GM18951 (cell line): ENCODE measurements around the gene HSPB9.

Source experiments
- POLR2A ChIP-seq: IDR thresholded peaks from 4 replicates; pipeline ENCODE4 v1.6.1; 2011; ENCODE audit warnings: mild to moderate bottlenecking; ENCODE audit not compliant: insufficient read length, insufficient read depth; ENCODE audit errors: extremely low read depth
- in situ Hi-C: fragments of 300-500 bp; cut with MboI; formaldehyde crosslinking; loops from one replicate; pipeline ENCODE4 v1.12.0; 2022; ENCODE audit warnings: low sequenced_read_pairs, mixed read lengths, inconsistent platforms; ENCODE audit not compliant: unreplicated experiment

The HSPB9 gene

GRCh38 chr17:42090964-42091790 is 31.4 kb upstream of the HSPB9 start:
- no peak for TF ChIP-seq POLR2A
- in situ Hi-C loops: no loop called here

DNA sequence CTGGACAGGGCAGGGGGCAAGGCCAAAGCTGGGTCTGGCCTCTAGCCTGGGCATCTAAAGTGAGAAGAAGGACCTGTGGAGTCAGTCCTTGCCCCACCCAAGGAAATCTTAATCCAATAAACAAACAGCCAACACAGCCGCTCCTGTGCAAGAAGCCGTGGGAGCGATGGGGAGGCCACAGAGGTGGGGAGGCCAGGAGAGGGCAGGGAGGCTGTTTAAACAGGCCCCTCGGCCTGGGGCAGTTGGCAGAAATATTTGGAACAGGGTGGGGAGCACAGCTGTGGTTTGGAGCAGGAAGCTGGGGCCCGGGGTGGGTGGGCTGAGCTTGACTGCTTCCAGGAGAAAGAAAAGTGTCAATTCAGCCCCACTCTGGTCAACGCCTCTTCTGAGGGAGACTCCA is 29.7 kb upstream of the HSPB9 start:
- in situ Hi-C loops: no loop called here
- no peak for TF ChIP-seq POLR2A

GRCh38 chr17:42094375-42095069 is 28.1 kb upstream of the HSPB9 start:
- in situ Hi-C loops: no loop called here
- TF ChIP-seq POLR2A: no peak

DNA sequence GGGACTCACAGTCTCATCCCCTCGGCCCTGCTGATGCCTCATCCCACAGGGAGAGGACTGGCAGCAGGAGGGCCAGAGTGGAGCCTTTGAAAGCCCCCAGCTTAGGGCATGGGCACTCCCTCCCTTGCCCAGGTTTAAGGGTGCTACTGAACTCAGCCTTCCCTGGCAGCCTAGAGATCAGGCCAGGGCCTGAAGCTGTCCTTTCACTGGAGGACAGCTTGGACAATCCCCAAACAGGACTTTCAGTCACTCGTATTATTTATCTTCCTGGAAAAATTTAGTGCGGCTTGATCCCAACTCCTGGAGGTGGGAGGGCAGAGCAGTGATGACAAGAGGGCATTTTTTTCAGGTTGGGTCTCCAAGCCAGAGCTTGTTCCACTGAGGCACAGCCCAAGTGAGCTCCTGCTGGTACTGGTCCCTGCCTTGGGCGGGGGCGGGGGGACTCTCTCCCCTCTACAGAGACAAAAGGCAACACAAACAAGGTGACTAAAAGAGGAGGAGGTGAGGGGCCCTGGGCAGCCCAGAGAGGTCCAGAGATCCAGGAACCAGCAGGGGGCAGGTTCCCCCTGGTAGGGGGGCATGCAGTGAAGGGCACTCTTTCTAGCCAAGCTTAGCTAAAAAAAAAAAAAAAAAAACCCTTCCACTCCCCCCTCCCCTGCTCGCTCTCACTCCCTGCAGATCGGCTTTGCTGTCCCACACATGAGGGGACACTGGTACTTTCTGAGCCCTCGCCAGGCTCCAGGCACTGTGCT is 26.1 kb upstream of the HSPB9 start:
- TF ChIP-seq POLR2A: no peak
- in situ Hi-C loops: no loop called here

- in situ Hi-C loops: no loop called here
- no peak for TF ChIP-seq POLR2A
Observed at GRCh38 chr17:42097691-42098631, 24.6 kb upstream of the HSPB9 start, which contains the start of gene ZNF385C. TSS of gene ZNF385C (minus strand) at chr17:42098473. CDS start at chr17:42063056, 35,417 bp downstream.

DNA sequence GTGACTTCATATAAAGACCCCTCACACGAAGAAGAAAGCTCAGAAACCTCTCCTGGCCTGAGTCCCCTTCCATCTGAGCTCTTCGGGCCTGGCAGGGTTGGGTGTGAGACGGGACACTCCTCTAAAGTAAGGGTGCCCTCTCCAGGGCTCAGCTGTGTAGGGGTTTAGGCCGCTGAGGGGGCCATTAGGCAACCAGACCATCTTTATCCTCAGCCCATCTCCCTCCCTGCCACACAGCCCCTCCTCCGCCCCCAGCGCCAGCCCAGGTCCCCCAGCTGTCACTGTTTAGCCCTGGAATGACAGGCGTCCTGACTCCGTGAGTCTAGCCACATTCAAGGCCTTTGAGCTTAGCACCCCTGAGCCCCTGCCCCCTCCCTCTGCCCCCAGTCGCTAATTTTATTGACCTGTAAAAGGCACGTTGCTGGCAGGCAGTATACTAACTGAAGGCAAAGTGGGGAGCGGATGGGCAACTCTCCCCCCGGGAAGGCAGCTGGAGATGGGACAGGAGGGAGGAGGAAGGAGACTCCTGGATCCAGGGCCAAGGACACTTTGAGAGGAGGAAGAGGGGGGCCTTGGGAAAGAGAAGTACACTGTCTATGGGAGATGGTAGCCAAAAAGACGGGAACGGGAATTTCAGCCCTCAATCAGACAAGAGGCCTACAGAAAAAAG is 23.7 kb upstream of the HSPB9 start:
- in situ Hi-C loops: no loop called here
- TF ChIP-seq POLR2A: no peak

- no peak for TF ChIP-seq POLR2A
- in situ Hi-C loops: no loop called here
Observed at GRCh38 chr17:42101513-42102292, 20.9 kb upstream of the HSPB9 start.

DNA sequence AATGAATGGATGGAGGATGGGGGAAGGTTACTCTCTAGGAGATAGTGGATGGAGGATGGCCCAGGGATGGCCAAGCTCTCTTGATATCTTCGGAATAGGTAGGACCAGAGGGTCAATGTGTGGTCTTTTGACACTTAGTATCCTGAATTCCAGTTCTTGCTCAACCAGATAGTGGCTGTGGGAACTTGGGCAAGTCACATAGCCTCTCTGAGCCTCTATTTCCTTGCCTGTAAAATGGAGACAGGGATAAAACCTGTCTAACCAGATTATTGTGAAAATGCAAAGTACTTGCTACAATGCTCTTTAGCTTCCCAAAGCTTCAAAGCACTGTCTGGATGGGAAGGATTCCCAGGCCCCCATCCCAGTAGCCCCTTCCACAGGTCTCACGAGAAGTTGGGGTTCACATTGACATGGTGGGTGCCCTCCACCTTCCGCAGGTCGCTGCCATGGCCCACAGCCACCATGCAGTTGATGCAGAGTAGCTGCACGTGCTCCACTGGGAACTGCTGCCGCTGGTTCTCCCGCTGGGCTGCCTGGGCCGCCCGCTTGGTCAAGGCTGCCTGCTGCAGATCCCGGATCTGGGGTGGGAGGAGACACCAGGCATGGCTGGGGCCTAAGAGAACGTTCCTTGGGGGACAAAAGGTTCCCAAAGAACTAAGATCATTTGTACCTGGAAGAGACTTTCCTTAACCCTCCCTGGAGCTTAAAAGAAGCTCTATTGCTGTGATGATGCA is 19.2 kb upstream of the HSPB9 start:
- no peak for TF ChIP-seq POLR2A
- in situ Hi-C loops: no loop called here

DNA sequence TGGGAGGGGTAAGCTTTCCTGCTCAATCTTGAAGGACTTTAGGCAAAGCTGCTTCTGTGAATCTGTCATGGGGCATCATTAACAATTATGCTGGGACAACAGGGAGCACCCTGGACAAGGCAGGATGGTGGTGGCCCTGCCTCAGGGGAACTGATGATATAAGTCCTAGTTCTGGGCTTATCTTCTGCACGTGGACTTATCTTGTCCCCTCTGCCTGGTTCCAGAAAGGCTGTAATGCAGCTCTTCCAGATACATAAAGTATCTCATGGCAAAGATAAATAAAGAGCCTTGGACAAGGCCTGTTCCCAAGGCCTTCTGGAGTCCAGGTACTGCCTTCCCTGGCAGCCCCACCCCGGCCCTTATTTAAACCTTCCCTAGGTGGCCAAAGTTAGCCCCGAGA is 18.3 kb upstream of the HSPB9 start:
- in situ Hi-C loops: no loop called here
- TF ChIP-seq POLR2A: no peak

- TF ChIP-seq POLR2A: no peak
- in situ Hi-C loops: no loop called here
Observed at GRCh38 chr17:42106009-42106408, 16.6 kb upstream of the HSPB9 start.

- no peak for TF ChIP-seq POLR2A
Observed at GRCh38 chr17:42107124-42107523, 15.5 kb upstream of the HSPB9 start.

More at GRCh38 chr17:42107124-42107523, 15.5 kb upstream of the HSPB9 start:
- in situ Hi-C loops: no loop called here
